IPS-18a (cell line): Measurements from ENCODE around the gene STX11.

ENCODE experiments used
- H3K27ac ChIP-seq: one replicate; pipeline ENCODE4 v1.5.1; 2013; ENCODE audit warnings: low read length
- H3K27me3 ChIP-seq: one replicate; pipeline ENCODE4 v1.6.1; 2013; ENCODE audit warnings: mild to moderate bottlenecking, low read length; ENCODE audit not compliant: control insufficient read depth, insufficient read depth
- H3K36me3 ChIP-seq: one replicate; pipeline ENCODE4 v1.6.1; 2013; ENCODE audit warnings: low read depth, low read length; ENCODE audit not compliant: control insufficient read depth
- H3K4me1 ChIP-seq: one replicate; pipeline ENCODE4 v1.6.1; 2013; ENCODE audit warnings: low read depth, low read length; ENCODE audit not compliant: control insufficient read depth
- H3K4me3 ChIP-seq: one replicate; pipeline ENCODE4 v1.5.1; 2013; ENCODE audit warnings: low read length
- H3K9ac ChIP-seq: one replicate; pipeline ENCODE4 v1.6.1; 2013; ENCODE audit warnings: mild to moderate bottlenecking, low read length, moderate library complexity
- H3K9me3 ChIP-seq: one replicate; pipeline ENCODE4 v1.6.1; 2013; ENCODE audit warnings: low read depth, low read length; ENCODE audit not compliant: control insufficient read depth

STX11 gene

GRCh38 chr6:144194293-144194810 is 44.0 kb downstream of the STX11 start:
- Histone ChIP-seq H3K4me3 (no peak overlapping the region), H3K27me3 (no peaks in the 10 kb centered on the region), H3K9ac (no peak overlapping the region), H3K9me3 (no peaks in the 10 kb centered on the region), H3K27ac (no peak overlapping the region), H3K4me1 (peaks cover 4% of the 10 kb centered on the region), H3K36me3 (no peaks in the 10 kb centered on the region)

GRCh38 chr6:144195671-144196270 is 45.5 kb downstream of the STX11 start:
- H3K4me1 ChIP-seq, result peaks cover 4% of the 10 kb centered on the region
- H3K9me3 ChIP-seq, result no peaks in the 10 kb centered on the region
- no peaks in the 10 kb centered on the region for H3K36me3 ChIP-seq
- no peak overlapping the region for H3K27ac ChIP-seq
- H3K9ac ChIP-seq, result no peak overlapping the region
- H3K27me3 ChIP-seq, result no peaks in the 10 kb centered on the region
- H3K4me3 ChIP-seq, result no peak overlapping the region

GRCh38 chr6:144197919-144198318 is 47.6 kb downstream of the STX11 start:
- H3K9me3 ChIP-seq, result peaks cover 3% of the 10 kb centered on the region
- no peak overlapping the region for H3K27ac ChIP-seq
- H3K9ac ChIP-seq, result no peak overlapping the region
- H3K27me3 ChIP-seq, result no peaks in the 10 kb centered on the region
- H3K4me1 ChIP-seq, result peaks cover 4% of the 10 kb centered on the region
- no peaks in the 10 kb centered on the region for H3K36me3 ChIP-seq
- no peak overlapping the region for H3K4me3 ChIP-seq

GRCh38 chr6:144202879-144203468 is 52.7 kb downstream of the STX11 start:
- no peak overlapping the region for H3K9ac ChIP-seq
- H3K4me3 ChIP-seq, result no peak overlapping the region
- H3K27ac ChIP-seq, result no peak overlapping the region
- no peaks in the 10 kb centered on the region for H3K36me3 ChIP-seq
- H3K27me3 ChIP-seq, result no peaks in the 10 kb centered on the region
- H3K4me1 ChIP-seq, result no peaks in the 10 kb centered on the region
- peaks cover 3% of the 10 kb centered on the region for H3K9me3 ChIP-seq

- Histone ChIP-seq H3K36me3 (no peaks in the 10 kb centered on the region), H3K4me1 (peaks cover 3% of the 10 kb centered on the region), H3K27ac (no peak overlapping the region), H3K4me3 (no peak overlapping the region), H3K27me3 (no peaks in the 10 kb centered on the region), H3K9me3 (no peaks in the 10 kb centered on the region), H3K9ac (no peak overlapping the region)
These were observed 60.8 kb downstream of the STX11 start for GRCh38 chr6:144211160-144211559.

GRCh38 chr6:144213315-144213714 is 63.0 kb downstream of the STX11 start:
- Histone ChIP-seq H3K4me1 (peaks cover 9% of the 10 kb centered on the region), H3K27ac (no peak overlapping the region), H3K9me3 (no peaks in the 10 kb centered on the region), H3K9ac (no peak overlapping the region), H3K4me3 (no peak overlapping the region), H3K36me3 (no peaks in the 10 kb centered on the region), H3K27me3 (no peaks in the 10 kb centered on the region)

GRCh38 chr6:144214029-144214428 is 63.7 kb downstream of the STX11 start:
- Histone ChIP-seq H3K4me1 (peaks cover 9% of the 10 kb centered on the region), H3K27ac (no peak overlapping the region), H3K9me3 (no peaks in the 10 kb centered on the region)

GRCh38 chr6:144214622-144215401 is 64.5 kb downstream of the STX11 start:
- H3K27me3 ChIP-seq, result no peaks in the 10 kb centered on the region
- H3K4me3 ChIP-seq, result no peak overlapping the region
- H3K9ac ChIP-seq, result no peak overlapping the region
- no peak overlapping the region for H3K27ac ChIP-seq
- peaks cover 9% of the 10 kb centered on the region for H3K4me1 ChIP-seq
- no peaks in the 10 kb centered on the region for H3K36me3 ChIP-seq
- H3K9me3 ChIP-seq, result no peaks in the 10 kb centered on the region

More at GRCh38 chr6:144214029-144214428, 63.7 kb downstream of the STX11 start:
- no peaks in the 10 kb centered on the region for H3K27me3 ChIP-seq
- H3K4me3 ChIP-seq, result no peak overlapping the region
- H3K9ac ChIP-seq, result no peak overlapping the region
- H3K36me3 ChIP-seq, result no peaks in the 10 kb centered on the region

GRCh38 chr6:144215402-144215931 is 65.2 kb downstream of the STX11 start:
- H3K4me1 ChIP-seq, result peaks cover 9% of the 10 kb centered on the region
- H3K9me3 ChIP-seq, result no peaks in the 10 kb centered on the region
- peak overlapping the region; percentile 81 for H3K4me3 ChIP-seq
- H3K27ac ChIP-seq, result no peak overlapping the region
- peak overlapping the region; percentile 72 for H3K9ac ChIP-seq
- no peaks in the 10 kb centered on the region for H3K36me3 ChIP-seq
- no peaks in the 10 kb centered on the region for H3K27me3 ChIP-seq

GRCh38 chr6:144215932-144216667 is 65.8 kb downstream of the STX11 start:
- H3K36me3 ChIP-seq, result no peaks in the 10 kb centered on the region
- H3K27ac ChIP-seq, result no peak overlapping the region
- H3K27me3 ChIP-seq, result no peaks in the 10 kb centered on the region
- H3K4me3 ChIP-seq, result peak overlapping the region; percentile 81
- H3K4me1 ChIP-seq, result peaks cover 9% of the 10 kb centered on the region
- peak overlapping the region; percentile 72 for H3K9ac ChIP-seq
- H3K9me3 ChIP-seq, result no peaks in the 10 kb centered on the region

- Histone ChIP-seq H3K4me1 (peaks cover 9% of the 10 kb centered on the region), H3K36me3 (no peaks in the 10 kb centered on the region), H3K4me3 (peak overlapping the region; percentile 81), H3K27me3 (no peaks in the 10 kb centered on the region), H3K9me3 (no peaks in the 10 kb centered on the region), H3K27ac (no peak overlapping the region), H3K9ac (peak overlapping the region; percentile 72)
These were observed 66.4 kb downstream of the STX11 start for GRCh38 chr6:144216668-144217218.
